RWPE2 (cell line): Measurements from ENCODE around the gene SRSF3.

Experiments used
- ATAC-seq: fragments of 200-7000 bp; cut with Tn5 transposase; 3 replicates; pipeline ENCODE4 v1.9.1; 2021; ENCODE audit warnings: low read depth
- DNase-seq: peaks from one replicate; pipeline ENCODE4 v3.0.0-alpha.2; 2020; ENCODE audit warnings: low spot score
- H3K27ac ChIP-seq: fragments of 450-650 bp; 2 replicates; pipeline ENCODE4 v1.5.1; 2017; ENCODE audit warnings: mild to moderate bottlenecking; ENCODE audit not compliant: poor library complexity, severe bottlenecking
- H3K27me3 ChIP-seq: fragments of 250-450 bp; sonication (Bioruptor Pico); 2 replicates; pipeline ENCODE4 v1.5.1; 2021; ENCODE audit warnings: mild to moderate bottlenecking, moderate library complexity; ENCODE audit not compliant: insufficient read depth, poor library complexity, severe bottlenecking
- H3K36me3 ChIP-seq: fragments of 250-450 bp; sonication (Bioruptor Pico); 2 replicates; pipeline ENCODE4 v1.5.1; 2020; ENCODE audit warnings: low read depth, mild to moderate bottlenecking, moderate library complexity
- H3K4me1 ChIP-seq: fragments of 250-450 bp; sonication (Bioruptor Pico); 2 replicates; pipeline ENCODE4 v1.5.1; 2021; ENCODE audit warnings: mild to moderate bottlenecking, moderate library complexity; ENCODE audit not compliant: insufficient read depth, poor library complexity, severe bottlenecking
- H3K4me3 ChIP-seq: fragments of 250-450 bp; sonication (Bioruptor Pico); 2 replicates; pipeline ENCODE4 v1.5.1; 2021; ENCODE audit warnings: mild to moderate bottlenecking, moderate library complexity; ENCODE audit not compliant: severe bottlenecking
- H3K9me3 ChIP-seq: fragments of 250-450 bp; sonication (Bioruptor Pico); 2 replicates; pipeline ENCODE4 v1.5.1; 2021; ENCODE audit warnings: mild to moderate bottlenecking, moderate library complexity; ENCODE audit not compliant: severe bottlenecking
- CTCF ChIP-seq: fragments of 450-650 bp; IDR thresholded peaks from one replicate; pipeline ENCODE4 v1.5.1; 2017; ENCODE audit warnings: mild to moderate bottlenecking, moderate library complexity; ENCODE audit not compliant: poor library complexity, severe bottlenecking

Gene SRSF3

GRCh38 chr6:36594029-36594815, at the start of gene SRSF3:
TSS of gene SRSF3 (plus strand) at chr6:36594362. CDS start at chr6:36596763, 2,401 bp downstream.
- H3K36me3 ChIP-seq: peaks cover 46% of the 10 kb centered on the region
- peak; percentile 37 for TF ChIP-seq CTCF
- no peaks in the 10 kb centered on the region for H3K27me3 ChIP-seq
- peak within 1 kb of the TSS; percentile 95 for H3K27ac ChIP-seq
- H3K4me1 ChIP-seq: peaks cover 18% of the 10 kb centered on the region
- ATAC-seq (peak; percentile 80), DNase-seq (peak; percentile 98)
- no peaks in the 10 kb centered on the region for H3K9me3 ChIP-seq
- peak within 1 kb of the TSS; percentile 83 for H3K4me3 ChIP-seq

- Histone ChIP-seq H3K9me3 (no peaks in the 10 kb centered on the region), H3K4me3 (peak overlapping the region; percentile 65), H3K36me3 (peaks cover 22% of the 10 kb centered on the region), H3K27ac (peak overlapping the region; percentile 62), H3K4me1 (peaks cover 13% of the 10 kb centered on the region), H3K27me3 (no peaks in the 10 kb centered on the region)
- no peak for TF ChIP-seq CTCF
- ATAC-seq (no peak), DNase-seq (no peak)
These were observed 48.3 kb upstream of the SRSF3 start for GRCh38 chr6:36545767-36546307.

- peak overlapping the region; percentile 62 for H3K27ac ChIP-seq
- H3K27me3 ChIP-seq: no peaks in the 10 kb centered on the region
- ATAC-seq (peak; percentile 27; the same call in 2 of the 3 replicates), DNase-seq (no peak)
- TF ChIP-seq CTCF: no peak
- H3K36me3 ChIP-seq: peaks cover 16% of the 10 kb centered on the region
- H3K4me3 ChIP-seq: peak overlapping the region; percentile 65
- H3K9me3 ChIP-seq: no peaks in the 10 kb centered on the region
- peaks cover 13% of the 10 kb centered on the region for H3K4me1 ChIP-seq
These were observed 47.7 kb upstream of the SRSF3 start for GRCh38 chr6:36546308-36546919.

DNA sequence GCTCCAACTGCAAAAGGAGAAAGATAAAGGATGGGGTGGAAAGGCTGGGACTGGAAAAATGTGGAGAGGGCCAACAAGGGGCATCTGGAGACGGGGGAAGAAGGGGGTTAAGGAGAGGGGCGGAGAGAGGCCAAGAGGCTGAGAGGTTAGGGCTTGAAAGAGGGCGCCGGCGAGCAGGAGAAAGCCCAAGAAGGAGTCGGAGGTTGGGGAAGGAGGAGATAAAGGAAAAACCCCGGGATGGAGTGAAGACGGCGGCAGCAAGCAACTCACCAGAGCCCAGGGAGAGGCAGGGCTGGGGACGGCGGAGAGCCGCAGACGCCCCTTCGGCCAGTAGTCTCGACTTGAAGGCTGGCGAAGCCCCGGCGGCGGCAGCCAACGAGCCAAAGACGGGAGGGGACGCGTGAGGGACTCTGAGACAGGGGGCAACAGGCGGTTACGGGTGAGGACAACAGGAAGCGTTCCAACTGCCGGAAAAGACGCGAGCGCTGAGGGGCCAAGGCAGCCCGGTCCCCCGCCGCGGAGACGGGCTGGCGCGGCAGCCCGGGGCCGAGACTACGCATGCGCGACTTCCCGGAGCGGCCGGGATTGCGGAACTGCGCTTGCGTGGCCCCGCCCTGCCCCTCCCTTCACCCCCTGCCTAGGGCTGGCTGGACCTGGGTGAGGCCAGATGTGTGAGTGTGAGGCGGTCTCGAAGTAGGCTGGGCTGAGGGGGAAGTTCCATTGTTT, 47.1 kb upstream of the SRSF3 start, which contains the start of gene STK38:
STK38 (minus strand) TSS at position 560 of the 726 bp plus-strand sequence. CDS start 7,277 bp downstream, outside the sequence.
- H3K4me1 ChIP-seq: peaks cover 13% of the 10 kb centered on the region
- peak; percentile 84 for DNase-seq
- peak; percentile 91 for ATAC-seq
- peak; percentile 27 for TF ChIP-seq CTCF
- no peaks in the 10 kb centered on the region for H3K9me3 ChIP-seq
- H3K4me3 ChIP-seq: peak within 1 kb of the TSS; percentile 65
- H3K27ac ChIP-seq: peak within 1 kb of the TSS; percentile 62
- peaks cover 9% of the 10 kb centered on the region; the same call in 1 of the 2 replicates for H3K36me3 ChIP-seq
- H3K27me3 ChIP-seq: no peaks in the 10 kb centered on the region
